Sigmoid colon (tissue), 4 donors: ENCODE data around the gene WNT1.

ENCODE experiments used
- EP300 ChIP-seq, 4 donors: sonication (generic); formaldehyde crosslinking; IDR thresholded peaks; one replicate each; pipeline ENCODE4 v1.6.1; 2017; ENCODE audit warnings: antibody characterized with exemption in 4 of 4
- POLR2AphosphoS5 ChIP-seq, 4 donors: sonication (generic); formaldehyde crosslinking; IDR thresholded peaks; one replicate each; pipeline ENCODE4 v1.6.1; 2017; ENCODE audit warnings: antibody characterized with exemption in 4 of 4
- TF ChIP-seq, protein P1 (sequence below), 4 experiments: fragments of 450-650 bp in 3 of 4; fragments of 200-600 bp in 1 of 4; IDR thresholded peaks; one replicate each; pipeline ENCODE4 v1.5.1; 2016 to 2019; ENCODE audit warnings: antibody characterized with exemption in 4 of 4, mild to moderate bottlenecking in 3 of 4, moderate library complexity in 2 of 4

DNA sequence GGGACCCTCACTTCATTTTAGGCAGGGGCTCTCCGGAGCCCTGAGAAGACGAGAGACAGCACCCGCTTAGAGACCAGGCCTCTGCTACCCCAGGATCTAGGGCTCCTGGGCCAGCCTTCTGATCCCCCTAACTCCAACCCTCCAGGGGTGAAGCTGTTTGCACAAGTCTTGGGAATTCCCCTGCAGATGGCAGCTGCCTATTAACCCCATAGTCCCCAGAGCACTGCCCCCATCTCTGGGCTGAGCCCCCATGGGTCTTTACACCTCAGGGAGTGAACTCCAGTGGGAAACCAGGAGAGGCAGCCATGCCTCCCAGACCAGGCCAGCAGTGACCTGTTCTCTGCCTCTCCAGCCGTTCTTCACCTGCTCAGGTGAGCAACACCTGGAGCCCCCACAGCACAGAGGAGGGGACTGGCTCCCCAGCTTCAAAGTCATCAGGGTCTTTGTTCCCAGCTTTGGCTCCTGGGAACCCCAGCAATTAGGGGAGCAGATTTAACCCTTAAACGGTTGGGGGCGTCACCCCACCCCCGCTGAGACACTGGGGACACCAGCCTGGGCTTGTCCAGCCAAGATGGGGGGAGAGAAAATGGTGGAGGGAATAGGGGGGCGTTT, 8.9 kb upstream of the WNT1 start:
- TF ChIP-seq, protein P1, sequence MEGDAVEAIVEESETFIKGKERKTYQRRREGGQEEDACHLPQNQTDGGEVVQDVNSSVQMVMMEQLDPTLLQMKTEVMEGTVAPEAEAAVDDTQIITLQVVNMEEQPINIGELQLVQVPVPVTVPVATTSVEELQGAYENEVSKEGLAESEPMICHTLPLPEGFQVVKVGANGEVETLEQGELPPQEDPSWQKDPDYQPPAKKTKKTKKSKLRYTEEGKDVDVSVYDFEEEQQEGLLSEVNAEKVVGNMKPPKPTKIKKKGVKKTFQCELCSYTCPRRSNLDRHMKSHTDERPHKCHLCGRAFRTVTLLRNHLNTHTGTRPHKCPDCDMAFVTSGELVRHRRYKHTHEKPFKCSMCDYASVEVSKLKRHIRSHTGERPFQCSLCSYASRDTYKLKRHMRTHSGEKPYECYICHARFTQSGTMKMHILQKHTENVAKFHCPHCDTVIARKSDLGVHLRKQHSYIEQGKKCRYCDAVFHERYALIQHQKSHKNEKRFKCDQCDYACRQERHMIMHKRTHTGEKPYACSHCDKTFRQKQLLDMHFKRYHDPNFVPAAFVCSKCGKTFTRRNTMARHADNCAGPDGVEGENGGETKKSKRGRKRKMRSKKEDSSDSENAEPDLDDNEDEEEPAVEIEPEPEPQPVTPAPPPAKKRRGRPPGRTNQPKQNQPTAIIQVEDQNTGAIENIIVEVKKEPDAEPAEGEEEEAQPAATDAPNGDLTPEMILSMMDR (IDR thresholded peaks at IDR 0.05): no peak
- TF ChIP-seq POLR2AphosphoS5 (IDR thresholded peaks at IDR 0.05) (no peak), EP300 (IDR thresholded peaks at IDR 0.05) (no peak)
